HepG2 (cell line): ENCODE measurements around the gene P3H3. TPM values are rescaled to one million over a fixed set of nuclear protein-coding genes. Genes with fewer than 3 reads are reported as not detected.

Experiments
- ATAC-seq: fragments of 200-7000 bp; cut with Tn5 transposase; 3 replicates; pipeline ENCODE4 v1.9.1; 2020; ENCODE audit warnings: mild to moderate bottlenecking, moderate library complexity
- BruUV-seq: library from RNA; stranded (reverse); fragments of 400-500 nt; replicated peaks from 2 replicates; lab custom pipeline; 2021; lab: Mats Ljungman, UMichigan
- CTCF ChIA-PET: fragments of 300-600 bp; formaldehyde crosslinking; extraction: SDS; loops from one replicate; lab custom pipeline; 2021; ENCODE audit warnings: low total read pairs, inconsistent platforms, low intra/inter-chr PET ratio; lab: Yijun Ruan, JAX
- POLR2A ChIA-PET: fragments of 350-600 bp; sonication (Branson Sonifier 250); formaldehyde crosslinking; loops from one replicate; lab custom pipeline; 2020; ENCODE audit warnings: antibody characterized with exemption, inconsistent platforms; lab: Yijun Ruan, JAX
- DNase-seq: peaks from one replicate; pipeline ENCODE4 v3.0.0-alpha.2; 2015; ENCODE audit warnings: low spot score
- FAIRE-seq: peaks from 3 replicates; lab custom pipeline; 2011; peaks lifted over from hg19 to GRCh38; lab: Jason Lieb, UNC
- H2AFZ ChIP-seq: one replicate; pipeline ENCODE4 v1.6.1; 2011; ENCODE audit warnings: low read length, inconsistent platforms
- H3K27ac ChIP-seq: fragments of 300-600 bp; 3 replicates; pipeline ENCODE4 v1.8.0; 2011; ENCODE audit warnings: mixed run types, mild to moderate bottlenecking, mixed read lengths, low read length, inconsistent platforms; ENCODE audit not compliant: insufficient read depth; ENCODE audit errors: extremely low read length
- H3K27me3 ChIP-seq, 2 experiments: fragments of 200-600 bp in 1 of 2; 2 replicates in 1 of 2; 3 replicates in 1 of 2; pipeline versions ENCODE4 v1.6.0 to v1.8.0; 2011; ENCODE audit warnings: low read length in 2 of 2, mild to moderate bottlenecking in 2 of 2, moderate library complexity in 2 of 2, inconsistent platforms in 1 of 2; ENCODE audit not compliant: insufficient read depth in 2 of 2, control insufficient read depth in 1 of 2
- H3K36me3 ChIP-seq, 2 experiments: fragments of 200-600 bp in 1 of 2; replicated peaks in 1 of 2; 2 replicates in 1 of 2; 3 replicates in 1 of 2; pipeline versions ENCODE4 v1.5.1 to v1.8.0; 2011; ENCODE audit warnings: low read length in 2 of 2, inconsistent platforms in 1 of 2; ENCODE audit not compliant: insufficient read depth in 2 of 2, control insufficient read depth in 1 of 2
- H3K4me1 ChIP-seq: 2 replicates; pipeline ENCODE4 v1.5.1; 2012; ENCODE audit warnings: low read length, inconsistent platforms; ENCODE audit not compliant: insufficient read depth
- H3K4me2 ChIP-seq: 2 replicates; pipeline ENCODE4 v1.6.0; 2011; ENCODE audit warnings: low read depth, low read length, inconsistent platforms
- H3K4me3 ChIP-seq, 3 experiments: fragments of 200-600 bp in 1 of 3; sonication (generic), shearing (Covaris generic) in 1 of 3; replicated peaks in 1 of 3; 2 replicates each; pipeline ENCODE4 v1.5.1; 2011 to 2016; ENCODE audit warnings: low read length in 3 of 3, inconsistent platforms in 2 of 3, low read depth in 2 of 3, mild to moderate bottlenecking in 2 of 3, control low read depth in 1 of 3, mixed read lengths in 1 of 3; ENCODE audit not compliant: insufficient read depth in 1 of 3
- H3K79me2 ChIP-seq: one replicate; pipeline ENCODE4 v1.6.1; 2011; ENCODE audit warnings: low read length, inconsistent platforms; ENCODE audit not compliant: insufficient read depth
- H3K9ac ChIP-seq: 2 replicates; pipeline ENCODE4 v1.6.0; 2011; ENCODE audit warnings: mild to moderate bottlenecking, low read depth, low read length, inconsistent platforms; ENCODE audit not compliant: insufficient read depth
- H3K9me3 ChIP-seq: 2 replicates; pipeline ENCODE4 v1.5.1; 2012; ENCODE audit warnings: mild to moderate bottlenecking, low read length
- H4K20me1 ChIP-seq: 2 replicates; pipeline ENCODE4 v1.6.0; 2011; ENCODE audit warnings: inconsistent platforms, mild to moderate bottlenecking, low read length, moderate library complexity; ENCODE audit not compliant: insufficient read depth
- POLR2A ChIP-seq, 2 experiments: IDR thresholded peaks; 2 replicates each; pipeline ENCODE4 v1.6.1; 2011; ENCODE audit warnings: low read depth in 2 of 2, low read length in 2 of 2, mild to moderate bottlenecking in 1 of 2, moderate library complexity in 1 of 2; ENCODE audit not compliant: insufficient read depth in 1 of 2
- ZSCAN20 ChIP-seq: sonication (generic); formaldehyde crosslinking; IDR thresholded peaks from 2 replicates; pipeline ENCODE4 v1.4.0; 2020; ENCODE audit warnings: missing genetic modification reagents, mild to moderate bottlenecking, borderline replicate concordance
- WGBS: methylation state at CpG from one replicate; pipeline ENCODE4 v1.1.6; 2017; ENCODE audit warnings: low lambda C conversion rate; 5-methylcytosine and 5-hydroxymethylcytosine counted together
- in situ Hi-C: cut with HindIII; loops from 2 replicates; pipeline ENCODE4 v1.10.0; 2017; ENCODE audit warnings: low pct_unique_long_range_greater_than_20kb; ENCODE audit not compliant: extremely low pct_ligation_motif_present
- intact Hi-C: fragments of 100-400 bp; cut with micrococcal nuclease; formaldehyde crosslinking; loops from one replicate; pipeline ENCODE4 v1.10.0; 2022; ENCODE audit not compliant: unreplicated experiment
- polyA plus RNA-seq, 8 experiments: library from polyadenylated mRNA; depleted of rRNA in 3 of 8; stranded (reverse) in 7 of 8; unstranded in 1 of 8; fragments of >200 nt; fragmentation: Illumina TruSeq in 4 of 8; extraction: Trizol in 4 of 8; gene quantifications; 2 replicates each; pipeline versions ENCODE4 v1.2.1 to v1.2.3, GENCODE V29; 2011 to 2016; ENCODE audit warnings: low read depth in 4 of 8, missing spikeins in 1 of 8, mixed read lengths in 1 of 8; ENCODE audit not compliant: insufficient read depth in 1 of 8
- total RNA-seq, 5 experiments: library from RNA; depleted of rRNA; stranded (reverse); fragments of >200 nt; fragmentation: Illumina TruSeq; extraction: Trizol; gene quantifications; 2 replicates each; pipeline ENCODE4 v1.2.3, GENCODE V29; 2016; ENCODE audit warnings: low read depth in 1 of 5
- TF ChIP-seq, protein P1 (sequence below): fragments of 450-650 bp; IDR thresholded peaks from 2 replicates; pipeline ENCODE4 v1.6.1; 2016
- TF ChIP-seq, protein P2 (sequence below): sonication (generic); formaldehyde crosslinking; IDR thresholded peaks from 2 replicates; pipeline ENCODE4 v1.4.0; 2020; ENCODE audit warnings: missing genetic modification reagents

Gene P3H3
- total and polyA plus RNA-seq, 2 of the 13 experiments (the other 11 are each of a cell fraction or from before 2014, with no cell fraction given), result 20.1 to 20.5 TPM

DNA sequence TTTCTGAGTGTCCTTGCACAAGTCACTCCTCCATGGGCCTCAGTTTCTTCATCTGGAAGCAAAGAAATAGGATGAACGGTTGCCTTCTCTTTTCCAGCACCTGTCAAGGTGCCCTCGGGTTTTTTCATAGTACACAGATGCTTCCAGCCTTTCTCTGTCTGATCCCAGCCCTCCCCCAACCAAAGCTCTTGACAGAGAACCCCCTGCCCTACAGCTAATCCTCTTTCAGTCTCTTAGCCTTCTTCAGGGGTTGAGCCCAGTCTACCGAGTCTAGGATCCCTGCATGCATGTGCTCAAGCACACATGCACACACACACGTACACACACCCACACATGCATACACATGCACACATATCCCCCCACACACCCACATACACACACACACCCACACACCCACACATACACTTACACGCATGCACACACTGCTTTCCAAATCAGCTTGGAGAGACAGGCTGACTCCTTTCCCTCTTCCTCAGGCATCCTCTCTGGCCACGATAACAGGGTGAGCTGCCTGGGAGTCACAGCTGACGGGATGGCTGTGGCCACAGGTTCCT, 18.2 kb downstream of the P3H3 start:
- DNase-seq, result no peak
- no peak for TF ChIP-seq ZSCAN20 (CRISPR knock-in tag)
- TF ChIP-seq, protein P1, sequence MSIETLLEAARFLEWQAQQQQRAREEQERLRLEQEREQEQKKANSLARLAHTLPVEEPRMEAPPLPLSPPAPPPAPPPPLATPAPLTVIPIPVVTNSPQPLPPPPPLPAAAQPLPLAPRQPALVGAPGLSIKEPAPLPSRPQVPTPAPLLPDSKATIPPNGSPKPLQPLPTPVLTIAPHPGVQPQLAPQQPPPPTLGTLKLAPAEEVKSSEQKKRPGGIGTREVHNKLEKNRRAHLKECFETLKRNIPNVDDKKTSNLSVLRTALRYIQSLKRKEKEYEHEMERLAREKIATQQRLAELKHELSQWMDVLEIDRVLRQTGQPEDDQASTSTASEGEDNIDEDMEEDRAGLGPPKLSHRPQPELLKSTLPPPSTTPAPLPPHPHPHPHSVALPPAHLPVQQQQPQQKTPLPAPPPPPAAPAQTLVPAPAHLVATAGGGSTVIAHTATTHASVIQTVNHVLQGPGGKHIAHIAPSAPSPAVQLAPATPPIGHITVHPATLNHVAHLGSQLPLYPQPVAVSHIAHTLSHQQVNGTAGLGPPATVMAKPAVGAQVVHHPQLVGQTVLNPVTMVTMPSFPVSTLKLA, result peak; percentile 52
- no peak for FAIRE-seq
- ATAC-seq, result no peak
- BruUV-seq, result no TSS peak
- Histone ChIP-seq H3K27ac (no peak overlapping the region), H3K4me2 (no peak overlapping the region), H4K20me1 (no peaks in the 10 kb centered on the region), H3K36me3 (peaks cover 12 to 38% of the 10 kb centered on the region in 2 experiments), H3K9me3 (no peaks in the 10 kb centered on the region), H3K79me2 (peaks cover 15% of the 10 kb centered on the region), H3K9ac (no peak overlapping the region), H3K4me3 (no peak overlapping the region), H3K27me3 (no peaks in the 10 kb centered on the region), H2AFZ (no peak overlapping the region), H3K4me1 (peaks cover 16% of the 10 kb centered on the region)
- in situ Hi-C loops (no loop called here), intact Hi-C loops (no loop called here)
- POLR2A ChIA-PET, result no interaction called here
- WGBS, result 92% methylated on average over 7 of the region's 7 CpGs
- CTCF ChIA-PET, result no interaction called here

GRCh38 chr12:6847676-6848075, 19.5 kb downstream of the P3H3 start:
- no peaks in the 10 kb centered on the region for H3K27me3 ChIP-seq
- DNase-seq, result no peak
- H3K4me2 ChIP-seq, result no peak overlapping the region
- H3K9ac ChIP-seq, result no peak overlapping the region
- H2AFZ ChIP-seq, result no peak overlapping the region
- no peak overlapping the region for H3K4me3 ChIP-seq
- no peak overlapping the region for H3K27ac ChIP-seq
- POLR2A ChIA-PET, result no interaction called here
- TF ChIP-seq, protein P2, sequence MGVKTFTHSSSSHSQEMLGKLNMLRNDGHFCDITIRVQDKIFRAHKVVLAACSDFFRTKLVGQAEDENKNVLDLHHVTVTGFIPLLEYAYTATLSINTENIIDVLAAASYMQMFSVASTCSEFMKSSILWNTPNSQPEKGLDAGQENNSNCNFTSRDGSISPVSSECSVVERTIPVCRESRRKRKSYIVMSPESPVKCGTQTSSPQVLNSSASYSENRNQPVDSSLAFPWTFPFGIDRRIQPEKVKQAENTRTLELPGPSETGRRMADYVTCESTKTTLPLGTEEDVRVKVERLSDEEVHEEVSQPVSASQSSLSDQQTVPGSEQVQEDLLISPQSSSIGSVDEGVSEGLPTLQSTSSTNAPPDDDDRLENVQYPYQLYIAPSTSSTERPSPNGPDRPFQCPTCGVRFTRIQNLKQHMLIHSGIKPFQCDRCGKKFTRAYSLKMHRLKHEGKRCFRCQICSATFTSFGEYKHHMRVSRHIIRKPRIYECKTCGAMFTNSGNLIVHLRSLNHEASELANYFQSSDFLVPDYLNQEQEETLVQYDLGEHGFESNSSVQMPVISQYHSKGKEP (CRISPR knock-in tag), result no peak
- TF ChIP-seq POLR2A (IDR thresholded peaks at IDR 0.05; ENCODE audit: insufficient read depth in 1 of 2, low read depth in 2 of 2, low read length in 2 of 2), result peak in 1 of 2 experiments; percentile 20; a peak in 1 of 4 replicates
- TF ChIP-seq, all 625 proteins: peak for 1
- BruUV-seq, result no TSS peak
- Histone ChIP-seq H3K36me3 (peaks cover 12 to 38% of the 10 kb centered on the region in 2 experiments), H4K20me1 (no peaks in the 10 kb centered on the region), H3K4me1 (peaks cover 16% of the 10 kb centered on the region), H3K79me2 (peaks cover 15% of the 10 kb centered on the region), H3K9me3 (no peaks in the 10 kb centered on the region)
- FAIRE-seq, result no peak
- in situ Hi-C loops (no loop called here), intact Hi-C loops (no loop called here)
- WGBS, result 96% methylated on average over 2 of the region's 2 CpGs
- CTCF ChIA-PET, result no interaction called here
- no peak for ATAC-seq
